ENCODE results near the gene GAL.

GRCh38 chr11:68655406-68655805 lies 28.9 kb upstream of the GAL start:
- TF ChIP-seq GATA3 (IDR thresholded peaks at IDR 0.05; ENCODE audit: low read depth, low read length) (no peak), GATA2 (IDR thresholded peaks at IDR 0.05; ENCODE audit: low read depth, low read length) (no peak)

Data from SH-SY5Y (cell line).